ENCODE results near the gene MT1G. TPM values are rescaled to one million over a fixed set of nuclear protein-coding genes. Genes with fewer than 3 reads are reported as not detected.
"Not testable (repeated sequence)": the region's sequence is repeated elsewhere in the genome, so short reads cannot be mapped to it uniquely, and the experiment has no call there.

MT1G gene
- total RNA-seq (under 1 TPM in 1 of 2 donors, not detected in 1; 0.85 TPM), total RNA-seq (0 to 0.08 reads per million in 2 donors)

- ATAC-seq (peak; percentile 58), DNase-seq (no peak)
- Mint-ChIP-seq H3K27me3 (peaks cover 45% of the 10 kb centered on the region), H3K36me3 (ENCODE audit: low read depth) (peaks cover 2% of the 10 kb centered on the region), H3K27ac (no peak within 1 kb of the TSS), H3K4me1 (peaks cover 21% of the 10 kb centered on the region), H3K4me3 (peak within 1 kb of the TSS; percentile 71)
- no peaks in the 10 kb centered on the region for H3K9me3 ChIP-seq (ENCODE audit: control insufficient read depth, low read length, poor library complexity, severe bottlenecking)
Measured at GRCh38 chr16:56667581-56668571, at the start of gene MT1G. Gene MT1G, minus strand, starts transcription at chr16:56668065. Its CDS starts 72 bp downstream, at chr16:56667993.

GRCh38 chr16:56717532-56717931 lies 49.7 kb upstream of the MT1G start:
- H3K27me3 Mint-ChIP-seq; H3K4me3 Mint-ChIP-seq; DNase-seq; ATAC-seq; H3K27ac Mint-ChIP-seq; H3K36me3 Mint-ChIP-seq (ENCODE audit: low read depth); H3K4me1 Mint-ChIP-seq; H3K9me3 ChIP-seq (ENCODE audit: control insufficient read depth, low read length, poor library complexity, severe bottlenecking): not testable (repeated sequence)

- no peaks in the 10 kb centered on the region for H3K27me3 Mint-ChIP-seq
- ATAC-seq (no peak), DNase-seq (no peak)
- no peak overlapping the region for H3K4me3 Mint-ChIP-seq
- no peak overlapping the region for H3K27ac Mint-ChIP-seq
- H3K9me3 ChIP-seq (ENCODE audit: control insufficient read depth, low read length, poor library complexity, severe bottlenecking) = no peaks in the 10 kb centered on the region
- H3K4me1 Mint-ChIP-seq = no peaks in the 10 kb centered on the region
- H3K36me3 Mint-ChIP-seq (ENCODE audit: low read depth) = no peaks in the 10 kb centered on the region
Measured at GRCh38 chr16:56716761-56717160, 48.9 kb upstream of the MT1G start.

- peaks cover 6% of the 10 kb centered on the region for H3K27me3 Mint-ChIP-seq
Measured at GRCh38 chr16:56715126-56715525, 47.3 kb upstream of the MT1G start.

GRCh38 chr16:56713794-56714193 lies 45.9 kb upstream of the MT1G start:
- no peaks in the 10 kb centered on the region for H3K9me3 ChIP-seq (ENCODE audit: control insufficient read depth, low read length, poor library complexity, severe bottlenecking)
- Mint-ChIP-seq H3K36me3 (ENCODE audit: low read depth) (no peaks in the 10 kb centered on the region), H3K27me3 (peaks cover 6% of the 10 kb centered on the region), H3K27ac (no peak overlapping the region), H3K4me3 (no peak overlapping the region), H3K4me1 (peaks cover 11% of the 10 kb centered on the region)
- ATAC-seq = no peak
- no peak for DNase-seq

More at GRCh38 chr16:56715126-56715525, 47.3 kb upstream of the MT1G start:
- DNase-seq (no peak), ATAC-seq (no peak)
- H3K9me3 ChIP-seq (ENCODE audit: control insufficient read depth, low read length, poor library complexity, severe bottlenecking) = no peaks in the 10 kb centered on the region
- H3K36me3 Mint-ChIP-seq (ENCODE audit: low read depth) = no peaks in the 10 kb centered on the region
- peaks cover 4% of the 10 kb centered on the region for H3K4me1 Mint-ChIP-seq
- H3K27ac Mint-ChIP-seq = no peak overlapping the region
- H3K4me3 Mint-ChIP-seq = no peak overlapping the region

- Mint-ChIP-seq H3K36me3 (ENCODE audit: low read depth) (no peaks in the 10 kb centered on the region), H3K4me1 (peaks cover 12% of the 10 kb centered on the region), H3K27me3 (peaks cover 6% of the 10 kb centered on the region), H3K4me3 (no peak overlapping the region), H3K27ac (no peak overlapping the region)
- ATAC-seq (no peak), DNase-seq (no peak)
- H3K9me3 ChIP-seq (ENCODE audit: control insufficient read depth, low read length, poor library complexity, severe bottlenecking) = no peaks in the 10 kb centered on the region
Measured at GRCh38 chr16:56711862-56712261, 44.0 kb upstream of the MT1G start.

- Mint-ChIP-seq H3K36me3 (ENCODE audit: low read depth) (no peaks in the 10 kb centered on the region), H3K4me3 (no peak overlapping the region), H3K27ac (no peak overlapping the region), H3K27me3 (peaks cover 6% of the 10 kb centered on the region), H3K4me1 (peaks cover 12% of the 10 kb centered on the region)
- no peak for ATAC-seq
- no peak for DNase-seq
- no peaks in the 10 kb centered on the region for H3K9me3 ChIP-seq (ENCODE audit: control insufficient read depth, low read length, poor library complexity, severe bottlenecking)
Measured at GRCh38 chr16:56710181-56710737, 42.4 kb upstream of the MT1G start.

- Mint-ChIP-seq H3K4me1 (peaks cover 12% of the 10 kb centered on the region), H3K27me3 (peaks cover 6% of the 10 kb centered on the region), H3K27ac (no peak overlapping the region), H3K36me3 (ENCODE audit: low read depth) (no peaks in the 10 kb centered on the region), H3K4me3 (peak overlapping the region; percentile 75)
- DNase-seq (no peak), ATAC-seq (no peak)
- no peaks in the 10 kb centered on the region for H3K9me3 ChIP-seq (ENCODE audit: control insufficient read depth, low read length, poor library complexity, severe bottlenecking)
Measured at GRCh38 chr16:56709443-56710040, 41.7 kb upstream of the MT1G start.

- ATAC-seq = peak; percentile 54
- Mint-ChIP-seq H3K27ac (no peak overlapping the region), H3K4me1 (peaks cover 12% of the 10 kb centered on the region), H3K4me3 (peak overlapping the region; percentile 75), H3K36me3 (ENCODE audit: low read depth) (no peaks in the 10 kb centered on the region), H3K27me3 (peaks cover 6% of the 10 kb centered on the region)
- no peaks in the 10 kb centered on the region for H3K9me3 ChIP-seq (ENCODE audit: control insufficient read depth, low read length, poor library complexity, severe bottlenecking)
- no peak for DNase-seq
Measured at GRCh38 chr16:56708525-56709442, 40.9 kb upstream of the MT1G start.

GRCh38 chr16:56702836-56703235 lies 35.0 kb upstream of the MT1G start:
- H3K4me1 Mint-ChIP-seq = no peaks in the 10 kb centered on the region

GRCh38 chr16:56701534-56701933 lies 33.7 kb upstream of the MT1G start:
- Mint-ChIP-seq H3K27me3 (no peaks in the 10 kb centered on the region), H3K4me3 (no peak overlapping the region), H3K36me3 (ENCODE audit: low read depth) (peaks cover 3% of the 10 kb centered on the region), H3K27ac (no peak overlapping the region), H3K4me1 (no peaks in the 10 kb centered on the region)
- no peaks in the 10 kb centered on the region for H3K9me3 ChIP-seq (ENCODE audit: control insufficient read depth, low read length, poor library complexity, severe bottlenecking)
- ATAC-seq (no peak), DNase-seq (no peak)

More at GRCh38 chr16:56702836-56703235, 35.0 kb upstream of the MT1G start:
- no peak overlapping the region for H3K4me3 Mint-ChIP-seq
- DNase-seq (no peak), ATAC-seq (no peak)
- no peak overlapping the region for H3K27ac Mint-ChIP-seq
- H3K27me3 Mint-ChIP-seq = no peaks in the 10 kb centered on the region
- H3K36me3 Mint-ChIP-seq (ENCODE audit: low read depth) = no peaks in the 10 kb centered on the region
- H3K9me3 ChIP-seq (ENCODE audit: control insufficient read depth, low read length, poor library complexity, severe bottlenecking) = no peaks in the 10 kb centered on the region

GRCh38 chr16:56700631-56701030 lies 32.8 kb upstream of the MT1G start:
- Mint-ChIP-seq H3K4me3 (no peak overlapping the region), H3K4me1 (no peaks in the 10 kb centered on the region), H3K27me3 (no peaks in the 10 kb centered on the region), H3K36me3 (ENCODE audit: low read depth) (peaks cover 3% of the 10 kb centered on the region), H3K27ac (no peak overlapping the region)
- no peak for ATAC-seq
- H3K9me3 ChIP-seq (ENCODE audit: control insufficient read depth, low read length, poor library complexity, severe bottlenecking) = no peaks in the 10 kb centered on the region
- DNase-seq = no peak

Measured in T-helper 17 cell (primary cell).